SKM-1 treated with dmso at 0.1 percent for 144 hours (cell line): ENCODE measurements around the gene NUDT2.
"Not testable (repeated sequence)": the region's sequence is repeated elsewhere in the genome, so short reads cannot be mapped to it uniquely, and the experiment has no call there.

ENCODE experiments used
- DNase-seq: peaks from one replicate; lab custom pipeline; 2025; ENCODE audit not compliant: unreplicated experiment; lab: John Stamatoyannopoulos, UW

The NUDT2 gene

GRCh38 chr9:34334916-34335315 lies 5.5 kb downstream of the NUDT2 start:
- DNase-seq = no peak

DNA sequence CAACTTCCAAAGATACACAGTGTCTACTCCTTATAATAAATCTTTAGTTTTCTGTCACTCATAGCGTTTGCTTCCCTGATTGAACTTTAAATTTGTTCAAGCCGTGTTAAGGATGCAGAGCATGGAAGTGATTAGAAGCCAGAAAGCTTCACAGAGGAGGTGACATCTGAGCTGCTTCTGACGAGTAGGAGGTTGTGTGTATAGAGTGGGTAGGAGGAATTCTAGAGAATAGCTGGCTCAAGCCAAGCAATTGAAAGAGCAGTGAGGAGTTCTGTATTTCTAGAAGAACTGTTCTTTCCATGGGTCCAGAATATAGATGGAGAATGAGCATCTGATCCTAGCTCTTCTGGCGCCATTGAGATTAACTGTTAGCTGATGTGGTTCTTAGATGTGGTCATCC lies 6.0 kb downstream of the NUDT2 start:
- no peak for DNase-seq

- DNase-seq = no peak
Measured at GRCh38 chr9:34337403-34337802, 8.0 kb downstream of the NUDT2 start.

- DNase-seq = not testable (repeated sequence)
Measured at GRCh38 chr9:34338079-34338478, 8.7 kb downstream of the NUDT2 start.

- DNase-seq = no peak
Measured at GRCh38 chr9:34338665-34339385, 9.5 kb downstream of the NUDT2 start.

GRCh38 chr9:34341659-34342295 lies 12.4 kb downstream of the NUDT2 start:
- DNase-seq = no peak

GRCh38 chr9:34343090-34343489 lies 13.7 kb downstream of the NUDT2 start:
- no peak for DNase-seq

GRCh38 chr9:34343605-34344004 lies 14.2 kb downstream of the NUDT2 start:
- DNase-seq = no peak

DNA sequence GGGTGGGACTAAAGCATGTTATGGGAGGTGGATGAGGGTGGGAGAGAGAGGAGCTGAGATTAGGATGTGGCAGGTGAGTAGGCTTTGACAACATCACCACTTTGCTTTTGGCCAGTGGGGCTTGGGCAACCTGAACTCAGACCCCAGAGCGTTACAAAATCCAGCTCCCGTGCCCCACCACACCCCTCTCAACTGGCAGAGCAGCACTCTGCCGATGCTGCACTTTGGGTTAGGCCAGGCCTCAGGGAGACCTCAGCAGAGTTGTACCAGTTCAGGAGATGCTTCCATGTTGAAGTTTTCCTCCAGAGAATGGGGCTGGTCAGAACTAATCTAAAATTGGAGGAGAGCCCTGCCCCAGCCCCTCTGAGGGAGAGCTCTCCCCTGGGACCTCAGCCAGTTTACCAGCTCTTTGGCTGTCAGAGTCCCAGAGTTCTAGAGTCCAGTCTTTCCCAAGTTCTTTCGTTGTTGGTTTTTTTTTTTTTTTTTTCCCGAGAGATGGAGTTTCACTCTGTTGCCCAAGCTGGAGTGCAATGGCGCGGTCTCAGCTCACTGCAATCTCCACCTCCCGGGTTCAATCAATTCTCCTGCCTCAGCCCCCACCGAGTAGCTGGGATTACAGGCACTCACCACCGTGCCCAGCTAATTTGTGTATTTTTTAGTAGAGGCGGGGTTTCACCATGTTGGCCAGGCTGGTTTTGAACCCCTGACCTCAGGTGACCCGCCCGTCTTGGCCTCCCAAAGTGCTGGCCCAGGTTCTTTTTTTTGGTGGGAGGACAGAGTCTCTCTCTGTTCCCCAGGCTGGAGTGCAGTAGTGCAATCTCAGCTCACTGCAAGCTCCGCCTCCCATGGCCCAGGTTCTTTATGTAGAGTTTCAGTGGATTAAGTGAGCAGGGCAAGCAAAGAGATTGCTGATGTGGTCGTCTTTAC lies 17.8 kb downstream of the NUDT2 start:
- no peak for DNase-seq

DNA sequence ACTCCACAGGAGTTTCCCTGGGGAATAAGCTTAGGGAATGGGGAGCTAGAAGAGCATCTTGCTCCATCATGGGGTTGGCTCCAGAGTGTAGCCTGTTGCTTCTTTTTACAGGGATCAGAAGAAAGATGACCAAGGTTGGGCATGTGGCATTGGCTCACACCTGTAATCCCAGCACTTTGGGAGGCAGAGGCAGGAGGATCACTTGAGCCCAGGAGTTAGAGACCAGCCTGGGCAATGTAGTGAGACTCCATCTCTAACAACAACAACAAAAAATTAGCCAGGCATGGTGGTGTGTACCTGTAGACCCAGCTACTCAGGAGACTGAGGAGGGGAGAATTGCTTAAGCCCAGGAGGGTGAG lies 18.4 kb downstream of the NUDT2 start:
- DNase-seq = no peak

GRCh38 chr9:34349324-34349723 lies 20.0 kb downstream of the NUDT2 start:
- DNase-seq = no peak

GRCh38 chr9:34352122-34352652 lies 22.8 kb downstream of the NUDT2 start:
- DNase-seq = not testable (repeated sequence)

- DNase-seq = not testable (repeated sequence)
Measured at GRCh38 chr9:34352957-34353356, 23.6 kb downstream of the NUDT2 start.

DNA sequence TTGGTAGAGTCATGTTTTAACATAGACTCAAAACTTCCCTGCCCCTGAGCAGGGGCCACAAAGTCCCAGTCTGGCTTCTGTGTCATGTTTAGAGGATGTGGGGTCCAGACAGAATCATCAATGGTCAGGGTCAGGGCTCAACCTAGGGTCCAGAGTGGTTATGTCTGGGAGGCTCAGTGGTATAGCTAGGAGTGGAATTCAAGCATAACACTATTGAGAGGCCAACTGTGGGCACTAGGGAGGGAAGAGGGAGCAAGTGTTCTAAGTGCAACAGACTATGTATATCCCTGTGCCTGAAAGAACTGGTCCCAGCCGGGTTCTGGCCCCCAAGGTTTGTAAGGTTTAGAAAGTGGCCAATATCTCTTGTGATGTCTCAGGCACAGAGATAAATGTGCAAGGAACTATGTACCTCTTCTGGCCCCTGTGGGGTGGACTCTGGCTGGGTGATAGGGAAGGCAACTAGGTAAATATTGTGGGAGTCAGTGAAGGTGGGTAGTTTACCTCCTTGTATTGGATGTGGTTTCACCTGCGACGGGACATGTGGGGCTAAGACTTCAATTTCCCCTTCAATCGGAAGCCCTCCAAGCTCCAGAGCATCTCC lies 33.3 kb downstream of the NUDT2 start:
- DNase-seq = no peak

DNA sequence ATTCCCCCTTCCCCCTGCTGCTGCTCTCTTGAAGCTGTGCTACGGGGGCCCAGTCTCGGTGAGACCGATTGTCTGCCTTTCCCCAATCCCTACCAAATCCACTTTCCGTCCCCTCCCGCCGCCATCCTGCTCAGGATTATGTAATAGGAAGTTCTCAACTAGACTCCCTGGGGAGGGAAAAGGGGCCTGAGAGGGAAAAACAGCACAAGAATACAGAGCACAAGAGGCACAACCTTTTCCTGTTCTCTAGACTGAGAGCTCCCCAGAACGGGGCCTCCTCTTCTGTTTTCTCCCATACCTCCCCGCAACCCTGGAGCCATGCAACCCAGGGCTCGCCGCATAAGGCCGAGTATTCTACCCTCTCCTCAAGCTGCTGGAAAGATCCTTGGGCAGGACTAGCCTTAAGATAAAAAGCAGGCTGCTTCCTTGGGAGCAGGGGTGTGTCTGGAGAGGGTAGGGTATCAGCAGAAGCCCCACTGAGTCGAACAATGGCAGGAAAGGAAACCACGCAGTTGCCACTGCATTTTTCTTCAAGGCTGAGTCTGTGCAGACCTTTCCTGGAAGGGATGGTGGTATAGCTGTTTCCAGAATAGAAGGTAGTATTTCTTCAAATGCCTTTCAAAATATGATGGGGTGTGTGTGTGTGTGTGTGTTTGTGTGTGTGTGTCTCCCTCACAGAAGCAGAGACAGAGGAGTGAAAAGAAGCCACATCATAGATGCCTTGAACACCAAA lies 34.4 kb downstream of the NUDT2 start:
- no peak for DNase-seq

- no peak for DNase-seq
Measured at GRCh38 chr9:34365282-34365681, 35.9 kb downstream of the NUDT2 start.

DNA sequence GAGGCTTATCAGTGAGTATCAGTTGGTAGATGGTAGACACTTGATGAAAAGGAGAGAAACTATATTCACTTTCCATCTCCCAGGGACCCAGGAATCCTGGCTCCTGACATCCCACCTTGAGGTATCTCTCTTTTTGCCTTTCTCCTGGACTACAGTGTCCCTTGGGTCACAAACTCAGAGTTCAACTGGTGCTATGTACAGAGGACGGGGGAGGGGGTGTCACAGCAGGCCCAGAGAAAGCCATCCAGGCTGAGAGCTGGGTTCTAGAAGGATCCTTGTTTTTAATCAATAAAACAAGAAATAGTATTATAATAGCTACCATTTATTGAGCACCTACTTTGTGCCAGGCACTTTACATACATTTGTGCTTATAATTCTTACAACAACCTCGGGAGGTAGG lies 37.0 kb downstream of the NUDT2 start:
- DNase-seq = no peak

GRCh38 chr9:34367751-34368410 lies 38.5 kb downstream of the NUDT2 start:
- not testable (repeated sequence) for DNase-seq

DNA sequence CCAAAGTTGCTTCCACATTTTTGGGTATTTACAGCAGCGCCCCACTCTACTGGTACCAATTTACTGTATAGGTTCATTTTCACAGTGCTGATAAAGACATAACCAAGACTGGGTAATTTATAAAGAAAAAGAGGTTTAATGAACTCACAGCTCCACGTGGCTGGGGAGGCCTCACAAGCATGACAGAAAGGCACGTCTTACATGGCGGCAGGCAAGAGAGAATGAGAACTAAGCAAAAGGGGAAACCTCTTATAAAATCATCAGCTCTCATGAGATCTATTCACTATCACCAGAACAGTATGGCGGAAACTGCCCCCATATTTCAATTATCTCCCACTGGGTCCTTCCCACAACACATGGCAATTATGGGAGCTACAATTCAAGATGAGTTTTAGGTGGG lies 39.4 kb downstream of the NUDT2 start:
- DNase-seq = not testable (repeated sequence)

DNA sequence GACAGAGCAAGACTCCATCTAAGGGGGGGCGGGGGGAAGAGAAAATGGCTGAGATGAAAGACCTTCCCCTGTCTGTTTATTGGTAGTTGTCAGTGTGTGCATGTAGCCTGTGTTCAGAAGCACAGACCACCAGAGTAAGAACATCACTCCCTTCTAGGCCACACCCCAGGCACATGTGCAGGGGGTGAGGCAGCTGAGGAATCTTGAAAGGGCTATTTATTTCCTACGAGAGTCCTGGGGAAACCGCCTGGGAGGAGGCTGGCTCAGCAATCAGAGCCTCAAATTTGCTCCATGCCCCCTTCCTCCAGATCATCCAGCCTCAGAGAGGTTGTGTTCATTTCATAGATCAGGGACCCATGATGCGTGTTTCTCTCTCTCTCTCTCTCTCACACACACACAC lies 40.3 kb downstream of the NUDT2 start:
- DNase-seq = no peak
